Peyer's patch (tissue), 4 donors: ENCODE data around the gene PYGO2.

Experiments
- POLR2A ChIP-seq, 2 donors: fragments of 450-650 bp; IDR thresholded peaks; one replicate each; pipeline ENCODE4 v1.5.1; 2017; ENCODE audit warnings: antibody characterized with exemption in 2 of 2, mild to moderate bottlenecking in 2 of 2, moderate library complexity in 2 of 2
- TF ChIP-seq, protein P1 (sequence below), 6 experiments: fragments of 450-650 bp in 4 of 6; fragments of 200-600 bp in 2 of 6; sonication (generic) in 1 of 6; IDR thresholded peaks; one replicate each; pipeline ENCODE4 v1.5.1; 2017 to 2019; ENCODE audit warnings: antibody characterized with exemption in 6 of 6, mild to moderate bottlenecking in 3 of 6, moderate library complexity in 1 of 6

DNA sequence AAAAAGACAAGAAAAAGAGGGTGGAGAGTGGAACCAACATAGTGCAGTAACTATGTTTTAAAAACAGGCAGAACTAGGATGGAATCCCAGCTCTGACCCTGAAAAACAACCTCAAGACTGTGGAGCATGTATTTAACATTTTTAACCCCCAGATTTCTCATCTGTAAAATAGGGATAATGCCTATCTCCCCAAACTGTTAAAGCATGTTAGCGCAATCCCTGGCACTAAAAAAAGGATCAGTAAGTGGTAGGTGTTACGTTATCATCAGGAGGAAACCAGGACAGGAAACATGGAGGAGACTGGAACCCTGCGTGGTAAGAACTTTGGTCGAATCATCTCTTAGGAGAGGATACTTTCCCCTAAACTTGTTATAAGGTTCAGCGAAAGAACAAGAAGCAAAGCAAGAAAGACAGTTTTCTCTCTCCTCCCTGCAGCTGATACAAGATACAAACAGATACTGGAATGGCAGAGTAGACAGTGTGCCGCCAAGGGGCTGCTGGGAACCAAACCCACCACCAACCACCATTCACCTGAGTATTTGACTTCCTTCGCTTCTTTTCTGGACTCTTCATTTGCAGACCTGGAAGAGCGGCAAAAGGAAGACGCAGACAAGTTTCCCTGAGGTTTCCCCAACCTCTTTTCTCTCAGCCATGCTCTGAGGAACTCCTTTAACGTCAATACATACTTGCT is 991 bp downstream of the PYGO2 start:
- TF ChIP-seq, protein P1, sequence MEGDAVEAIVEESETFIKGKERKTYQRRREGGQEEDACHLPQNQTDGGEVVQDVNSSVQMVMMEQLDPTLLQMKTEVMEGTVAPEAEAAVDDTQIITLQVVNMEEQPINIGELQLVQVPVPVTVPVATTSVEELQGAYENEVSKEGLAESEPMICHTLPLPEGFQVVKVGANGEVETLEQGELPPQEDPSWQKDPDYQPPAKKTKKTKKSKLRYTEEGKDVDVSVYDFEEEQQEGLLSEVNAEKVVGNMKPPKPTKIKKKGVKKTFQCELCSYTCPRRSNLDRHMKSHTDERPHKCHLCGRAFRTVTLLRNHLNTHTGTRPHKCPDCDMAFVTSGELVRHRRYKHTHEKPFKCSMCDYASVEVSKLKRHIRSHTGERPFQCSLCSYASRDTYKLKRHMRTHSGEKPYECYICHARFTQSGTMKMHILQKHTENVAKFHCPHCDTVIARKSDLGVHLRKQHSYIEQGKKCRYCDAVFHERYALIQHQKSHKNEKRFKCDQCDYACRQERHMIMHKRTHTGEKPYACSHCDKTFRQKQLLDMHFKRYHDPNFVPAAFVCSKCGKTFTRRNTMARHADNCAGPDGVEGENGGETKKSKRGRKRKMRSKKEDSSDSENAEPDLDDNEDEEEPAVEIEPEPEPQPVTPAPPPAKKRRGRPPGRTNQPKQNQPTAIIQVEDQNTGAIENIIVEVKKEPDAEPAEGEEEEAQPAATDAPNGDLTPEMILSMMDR (IDR thresholded peaks at IDR 0.05) = no peak
- TF ChIP-seq POLR2A (IDR thresholded peaks at IDR 0.05) = no peak
